Activated naive CD4-positive, alpha-beta T cell treated with anti-CD3 and anti-CD28 coated beads, Interleukin-2, amount 10 ng/mL, durations not matched to agents 7 days and 5 days (primary cell): ENCODE data around the gene SPEF2.

ENCODE experiments used
- CTCF ChIA-PET: fragments of 350-600 bp; sonication (Branson Sonifier 250); formaldehyde crosslinking; loops from one replicate; lab custom pipeline; 2021; ENCODE audit warnings: antibody characterized with exemption; lab: Charles Lee
- DNase-seq: peaks from one replicate; pipeline ENCODE4 v3.0.0-alpha.2; 2020
- H3K27ac Mint-ChIP-seq: one replicate; pipeline ENCODE4 v1.8.0; 2021; ENCODE audit warnings: mild to moderate bottlenecking, moderate library complexity, mixed read lengths
- H3K27me3 Mint-ChIP-seq: one replicate; pipeline ENCODE4 v1.8.0; 2021; ENCODE audit warnings: mild to moderate bottlenecking, mixed read lengths
- H3K36me3 Mint-ChIP-seq: one replicate; pipeline ENCODE4 v1.8.0; 2021; ENCODE audit warnings: mixed read lengths
- H3K4me1 Mint-ChIP-seq: one replicate; pipeline ENCODE4 v1.8.0; 2021; ENCODE audit warnings: mixed read lengths
- H3K4me3 Mint-ChIP-seq: one replicate; pipeline ENCODE4 v1.8.0; 2021; ENCODE audit warnings: mild to moderate bottlenecking, moderate library complexity, mixed read lengths
- H3K9me3 Mint-ChIP-seq: one replicate; pipeline ENCODE4 v1.8.0; 2021; ENCODE audit warnings: mixed read lengths

Gene SPEF2

DNA sequence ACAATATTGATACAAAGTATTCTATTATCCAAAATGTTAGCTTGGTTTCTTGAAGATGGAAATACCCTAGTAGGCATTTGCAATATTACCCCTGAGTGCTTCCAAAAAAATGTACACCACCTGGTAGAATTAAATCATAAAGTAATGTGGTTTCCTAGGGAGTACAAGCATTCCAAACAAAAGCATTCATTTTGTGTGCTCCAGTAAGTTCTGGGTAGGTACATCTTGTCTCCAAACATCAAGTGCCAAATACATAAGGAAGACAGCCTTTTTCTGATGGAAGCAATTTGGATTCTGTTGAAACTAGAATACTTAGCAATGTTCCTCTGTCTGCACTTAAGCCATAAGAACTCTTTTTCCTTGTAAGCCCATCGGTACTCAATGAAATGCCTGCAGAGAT, 165.9 kb downstream of the SPEF2 start:
- Mint-ChIP-seq H3K36me3 (peaks cover 4% of the 10 kb centered on the region), H3K4me3 (no peak overlapping the region), H3K9me3 (peaks cover 4% of the 10 kb centered on the region), H3K4me1 (peaks cover 86% of the 10 kb centered on the region), H3K27ac (peak overlapping the region; percentile 84), H3K27me3 (no peaks in the 10 kb centered on the region)
- CTCF ChIA-PET = interaction anchor here (0.7 to 1.5 kb wide), 5 partner anchors 8 to 141 kb away, joined by 3 to 7 read pairs (median 3); no protein-coding TSS in a partner anchor
- no peak for DNase-seq

DNA sequence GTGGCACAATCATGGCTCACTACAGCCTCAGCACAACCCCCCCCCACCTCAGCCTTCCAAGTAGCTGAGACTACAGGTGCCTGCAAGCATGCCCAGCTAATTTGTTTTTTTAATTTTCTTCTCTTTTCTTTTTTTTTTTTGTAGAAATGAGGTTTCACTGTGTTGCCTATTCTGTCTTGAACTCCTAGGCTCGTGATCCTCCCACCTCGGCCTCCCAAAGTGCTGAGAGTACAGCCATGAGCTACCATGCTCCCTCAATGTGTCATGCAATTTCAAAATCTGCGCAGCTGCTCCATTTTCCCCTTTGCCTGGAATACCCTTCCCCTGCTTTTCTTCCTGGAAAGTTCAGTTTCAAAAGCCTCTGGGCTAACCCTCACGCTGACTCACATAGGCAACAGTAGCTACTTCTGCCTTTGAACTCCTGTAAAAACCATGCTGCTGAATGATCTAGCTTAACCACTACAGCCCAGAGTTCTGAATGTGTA, 168.0 kb downstream of the SPEF2 start:
- H3K9me3 Mint-ChIP-seq = peaks cover 4% of the 10 kb centered on the region

DNA sequence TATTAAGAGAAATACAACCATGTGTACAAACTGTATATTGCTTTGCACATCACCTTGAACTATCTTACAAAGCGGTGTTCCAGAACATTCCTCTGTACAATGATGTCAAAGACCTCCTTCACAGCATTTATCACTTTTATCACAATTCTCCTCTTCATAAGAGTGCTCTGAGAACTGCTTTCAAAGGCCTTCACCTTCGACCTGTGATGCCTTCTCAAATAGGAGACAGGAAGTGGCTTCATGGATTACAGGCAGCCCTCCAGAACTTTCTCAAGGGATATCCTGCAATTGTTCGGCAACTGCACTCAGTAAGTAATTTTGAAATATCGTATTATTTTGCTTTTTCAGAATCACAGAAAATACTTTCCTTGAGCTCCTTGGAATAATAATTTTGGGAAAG, 171.1 kb downstream of the SPEF2 start:
- Mint-ChIP-seq H3K36me3 (peaks cover 4% of the 10 kb centered on the region), H3K27ac (no peak overlapping the region), H3K9me3 (peaks cover 4% of the 10 kb centered on the region), H3K27me3 (no peaks in the 10 kb centered on the region), H3K4me1 (peaks cover 92% of the 10 kb centered on the region), H3K4me3 (no peak overlapping the region)
- no peak for DNase-seq
- CTCF ChIA-PET = interaction anchor here (0.5 kb wide), 1 partner anchor 115 kb away, joined by 3 read pairs; no protein-coding TSS in a partner anchor

More for the DNA sequence above, 168.0 kb downstream of the SPEF2 start:
- peaks cover 89% of the 10 kb centered on the region for H3K4me1 Mint-ChIP-seq
- H3K4me3 Mint-ChIP-seq = peak overlapping the region; percentile 14
- no peaks in the 10 kb centered on the region for H3K27me3 Mint-ChIP-seq
- DNase-seq = peak; percentile 50
- CTCF ChIA-PET = interaction anchor here (1.1 to 1.3 kb wide), 2 partner anchors 38 to 139 kb away, joined by 3 to 6 read pairs; no protein-coding TSS in a partner anchor
- peaks cover 4% of the 10 kb centered on the region for H3K36me3 Mint-ChIP-seq
- H3K27ac Mint-ChIP-seq = peak overlapping the region; percentile 87

DNA sequence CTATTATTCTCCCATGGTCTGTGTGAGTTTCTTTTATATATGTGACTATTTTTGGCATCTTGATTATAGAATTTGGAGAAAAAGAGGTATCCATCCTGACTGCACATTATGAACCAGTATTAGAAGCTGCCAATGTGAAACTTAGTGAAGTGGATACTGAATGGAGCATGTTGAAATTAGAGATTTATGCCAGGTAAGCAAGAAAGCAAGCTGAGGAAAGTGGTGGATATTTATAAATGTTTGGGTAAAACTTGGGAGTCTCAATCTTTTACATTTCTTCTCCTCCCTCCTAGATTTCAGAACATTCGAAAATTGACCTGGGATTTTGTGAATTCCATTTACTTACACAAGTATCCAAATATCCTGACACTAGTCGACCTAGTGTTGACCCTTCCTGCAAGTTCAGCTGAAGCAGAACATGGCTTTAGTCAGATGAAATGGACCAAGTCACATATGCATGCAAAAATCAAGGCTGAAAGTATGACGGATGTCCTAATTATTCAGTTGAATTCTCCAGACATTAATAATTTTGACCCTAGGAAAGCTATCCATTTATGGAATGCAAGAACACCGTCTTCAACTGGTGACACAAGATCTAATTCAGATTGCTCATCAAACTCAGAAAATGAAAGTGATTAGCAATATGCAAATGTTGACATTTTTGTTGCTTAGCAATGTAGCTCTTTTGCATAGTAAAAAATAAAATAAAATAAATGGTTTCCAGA, 172.2 kb downstream of the SPEF2 start:
- H3K4me1 Mint-ChIP-seq = peaks cover 92% of the 10 kb centered on the region
- H3K36me3 Mint-ChIP-seq = no peaks in the 10 kb centered on the region
- no peak for DNase-seq
- H3K4me3 Mint-ChIP-seq = no peak overlapping the region
- no peaks in the 10 kb centered on the region for H3K27me3 Mint-ChIP-seq
- H3K27ac Mint-ChIP-seq = no peak overlapping the region
- CTCF ChIA-PET = interaction anchor here (0.9 to 1.7 kb wide), 7 partner anchors 9 to 69 kb away, joined by 3 to 5 read pairs (median 4); no protein-coding TSS in a partner anchor
- no peaks in the 10 kb centered on the region for H3K9me3 Mint-ChIP-seq

DNA sequence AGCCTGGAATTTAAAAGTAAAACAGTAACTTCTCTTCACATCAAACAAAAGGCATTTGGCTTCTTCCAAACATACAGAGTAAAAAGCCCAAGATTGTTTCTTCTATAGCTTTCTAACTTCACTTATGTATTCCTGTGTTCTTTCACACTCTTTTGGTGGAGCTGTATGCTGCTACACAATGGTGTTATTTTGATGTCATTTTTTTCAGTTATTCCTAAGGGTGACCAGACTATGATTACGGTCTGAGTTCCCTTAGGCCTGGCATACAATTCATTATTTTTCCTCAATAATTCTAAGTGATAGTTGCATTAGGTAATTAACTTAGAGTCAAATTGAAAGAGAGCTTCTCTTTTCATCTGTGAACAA, 172.8 kb downstream of the SPEF2 start:
- CTCF ChIA-PET = interaction anchor here (0.6 to 1.7 kb wide), 10 partner anchors 10 to 135 kb away, joined by 3 to 5 read pairs (median 3); no protein-coding TSS in a partner anchor
- DNase-seq = no peak
- Mint-ChIP-seq H3K4me1 (peaks cover 94% of the 10 kb centered on the region), H3K4me3 (no peak overlapping the region), H3K36me3 (no peaks in the 10 kb centered on the region), H3K27me3 (no peaks in the 10 kb centered on the region), H3K9me3 (no peaks in the 10 kb centered on the region), H3K27ac (peak overlapping the region; percentile 25)

DNA sequence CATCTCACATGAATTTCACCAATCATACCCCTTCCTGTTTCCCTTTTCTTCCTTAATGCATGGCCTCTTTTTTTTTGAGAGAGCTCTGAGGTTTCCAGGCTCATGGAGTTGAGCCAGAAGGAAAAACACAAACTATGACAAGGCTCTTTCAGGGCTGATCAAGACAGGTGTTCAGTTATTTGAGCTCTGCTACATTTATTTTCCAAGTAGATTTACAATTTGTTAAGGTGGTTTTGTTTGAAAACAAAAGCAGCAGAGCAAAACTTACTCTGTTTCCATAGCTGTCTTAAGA, 176.6 kb downstream of the SPEF2 start:
- Mint-ChIP-seq H3K4me3 (no peak overlapping the region), H3K36me3 (peaks cover 6% of the 10 kb centered on the region), H3K9me3 (no peaks in the 10 kb centered on the region), H3K27me3 (no peaks in the 10 kb centered on the region), H3K4me1 (peaks cover 91% of the 10 kb centered on the region), H3K27ac (peak overlapping the region; percentile 81)
- DNase-seq = no peak
- CTCF ChIA-PET = interaction anchor here (0.6 to 2.6 kb wide), 9 partner anchors 9 to 64 kb away, joined by 3 to 15 read pairs (median 4); no protein-coding TSS in a partner anchor

DNA sequence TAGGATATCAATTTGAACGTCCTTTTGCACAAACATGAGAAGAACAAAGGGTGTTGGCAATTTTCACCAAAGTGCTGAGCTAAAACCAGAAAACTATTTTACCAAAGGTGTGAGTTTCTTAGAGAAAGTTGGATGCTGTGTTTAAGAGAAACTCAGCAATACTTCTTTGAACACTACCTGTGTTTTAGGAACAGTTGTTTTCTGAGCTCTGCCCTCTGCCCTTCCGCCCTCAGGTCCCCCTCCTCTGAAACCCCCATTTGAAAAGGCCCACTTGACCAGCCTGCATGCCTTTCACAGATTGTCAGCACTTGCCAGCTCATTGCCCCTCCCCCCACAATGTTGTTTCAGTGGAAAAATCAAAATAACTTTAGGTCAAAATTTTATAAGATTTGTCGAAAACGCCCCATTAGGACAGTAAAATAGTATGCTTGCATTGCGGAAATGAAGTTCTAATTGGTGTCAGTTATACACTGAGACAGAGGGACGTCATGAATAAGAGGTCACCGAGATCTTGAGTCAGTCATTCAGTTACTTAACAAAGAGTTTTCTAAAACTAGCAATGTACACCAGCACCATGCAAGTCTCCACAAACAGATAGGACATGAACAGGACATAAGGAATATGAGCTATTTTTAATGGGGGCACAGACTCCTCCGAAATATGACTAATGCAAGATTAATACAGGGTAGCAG, 177.2 kb downstream of the SPEF2 start:
- peaks cover 6% of the 10 kb centered on the region for H3K36me3 Mint-ChIP-seq
- H3K9me3 Mint-ChIP-seq = no peaks in the 10 kb centered on the region
- H3K4me1 Mint-ChIP-seq = peaks cover 88% of the 10 kb centered on the region
- no peak overlapping the region for H3K4me3 Mint-ChIP-seq
- no peaks in the 10 kb centered on the region for H3K27me3 Mint-ChIP-seq
- DNase-seq = no peak
- CTCF ChIA-PET = interaction anchor here (0.6 to 2.6 kb wide), 9 partner anchors 9 to 64 kb away, joined by 3 to 15 read pairs (median 4); no protein-coding TSS in a partner anchor
- H3K27ac Mint-ChIP-seq = peak overlapping the region; percentile 81

DNA sequence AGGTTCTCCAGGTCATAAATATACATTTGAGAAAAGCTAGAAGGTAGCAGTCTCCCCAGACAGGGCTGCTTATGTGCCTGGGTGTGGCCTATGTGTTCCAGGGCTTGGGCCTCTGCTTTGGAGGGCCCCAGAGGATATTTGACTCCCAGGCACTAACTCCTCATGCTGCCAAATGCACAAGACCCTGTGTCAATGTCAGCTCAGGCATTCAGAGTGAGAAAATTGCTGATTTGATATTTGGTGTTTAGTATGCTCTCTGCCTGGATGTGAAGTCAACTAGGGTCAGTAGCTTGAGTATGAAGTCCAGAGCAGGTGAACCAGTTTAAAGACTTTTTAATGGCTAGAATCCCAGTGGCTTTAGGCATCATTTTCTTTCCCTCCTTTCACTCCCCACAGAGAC, 181.5 kb downstream of the SPEF2 start:
- Mint-ChIP-seq H3K4me3 (no peak overlapping the region), H3K27me3 (no peaks in the 10 kb centered on the region), H3K27ac (no peak overlapping the region), H3K4me1 (peaks cover 78% of the 10 kb centered on the region), H3K36me3 (peaks cover 6% of the 10 kb centered on the region), H3K9me3 (no peaks in the 10 kb centered on the region)
- CTCF ChIA-PET = interaction anchor here (1.0 to 1.4 kb wide), 2 partner anchors 21 to 124 kb away, joined by 3 to 4 read pairs; no protein-coding TSS in a partner anchor
- no peak for DNase-seq

DNA sequence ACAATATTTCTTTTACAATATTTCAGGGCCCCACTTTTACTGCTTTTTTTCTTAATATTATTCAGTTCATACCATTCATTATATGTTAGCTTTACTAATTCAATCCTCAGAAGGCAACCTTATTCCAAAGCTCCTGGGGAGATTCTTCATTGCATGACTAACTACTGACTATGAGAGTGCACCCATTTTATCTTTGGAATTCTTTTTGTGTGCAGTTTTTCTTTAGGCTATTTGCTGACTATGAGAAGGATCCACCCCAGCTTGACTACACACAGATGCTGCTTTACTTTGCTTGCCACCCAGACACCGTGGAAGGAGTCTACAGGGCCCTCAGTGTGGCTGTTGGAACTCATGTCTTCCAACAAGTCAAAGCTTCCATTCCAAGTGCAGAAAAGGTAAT, 182.1 kb downstream of the SPEF2 start:
- no peak overlapping the region for H3K4me3 Mint-ChIP-seq
- CTCF ChIA-PET = interaction anchor here (1.4 kb wide), 1 partner anchor 22 kb away, joined by 3 read pairs; no protein-coding TSS in a partner anchor
- H3K27ac Mint-ChIP-seq = no peak overlapping the region
- H3K27me3 Mint-ChIP-seq = no peaks in the 10 kb centered on the region
- no peak for DNase-seq
- H3K36me3 Mint-ChIP-seq = peaks cover 6% of the 10 kb centered on the region
- no peaks in the 10 kb centered on the region for H3K9me3 Mint-ChIP-seq
- peaks cover 78% of the 10 kb centered on the region for H3K4me1 Mint-ChIP-seq

DNA sequence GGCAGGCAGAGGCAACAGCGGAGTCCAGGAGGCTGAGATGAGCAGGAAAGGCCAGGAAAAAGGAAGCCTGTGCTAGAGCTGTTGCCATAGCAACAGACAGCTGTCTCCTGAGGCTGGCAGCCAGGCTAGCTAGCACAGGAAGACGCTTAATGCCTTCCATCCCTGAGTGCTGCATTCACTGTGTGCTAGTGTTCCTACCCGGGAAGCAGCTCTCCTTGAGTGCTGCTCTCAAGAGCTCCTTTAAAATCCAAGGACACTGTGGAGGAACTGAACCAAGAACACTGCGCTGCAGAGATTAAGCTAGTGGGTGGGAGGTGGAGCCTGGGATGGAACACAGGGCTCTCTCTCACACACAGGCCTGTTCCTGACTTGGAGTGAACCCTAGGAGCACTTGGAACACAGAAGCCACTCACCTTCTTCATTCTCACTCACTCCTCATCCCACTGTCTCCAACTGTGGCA, 185.6 kb downstream of the SPEF2 start:
- peak; percentile 48 for DNase-seq
- no peaks in the 10 kb centered on the region for H3K27me3 Mint-ChIP-seq
- peak overlapping the region; percentile 60 for H3K27ac Mint-ChIP-seq
- H3K4me1 Mint-ChIP-seq = peaks cover 67% of the 10 kb centered on the region
- H3K4me3 Mint-ChIP-seq = no peak overlapping the region
- H3K36me3 Mint-ChIP-seq = peaks cover 3% of the 10 kb centered on the region
- no peaks in the 10 kb centered on the region for H3K9me3 Mint-ChIP-seq
- CTCF ChIA-PET = interaction anchor here (1.5 to 2.1 kb wide), 3 partner anchors 9 to 56 kb away, joined by 4 to 8 read pairs (median 7); no protein-coding TSS in a partner anchor

DNA sequence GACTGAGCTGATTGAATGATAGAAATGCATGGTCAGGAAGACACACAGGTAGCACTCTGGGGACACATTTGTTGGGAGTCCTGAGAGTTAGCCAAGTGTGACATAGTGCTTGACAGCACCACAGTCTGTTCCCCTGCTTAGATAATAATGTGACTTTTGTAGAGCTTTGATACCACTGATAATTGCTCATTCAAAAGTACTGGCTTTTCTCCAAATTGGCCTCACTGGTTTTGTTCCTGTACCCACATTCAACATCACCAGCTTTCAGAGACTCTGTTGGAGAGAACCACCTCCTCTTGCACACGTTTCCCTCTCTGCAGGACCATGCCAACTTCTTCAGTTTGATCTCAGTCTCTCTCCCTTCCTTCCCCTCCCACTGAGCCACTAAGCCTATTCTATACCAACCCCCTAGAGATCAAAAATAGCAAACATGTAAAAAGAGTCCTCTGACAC, 186.6 kb downstream of the SPEF2 start:
- Mint-ChIP-seq H3K9me3 (no peaks in the 10 kb centered on the region), H3K27me3 (no peaks in the 10 kb centered on the region), H3K4me1 (peaks cover 68% of the 10 kb centered on the region), H3K27ac (no peak overlapping the region), H3K4me3 (no peak overlapping the region), H3K36me3 (peaks cover 5% of the 10 kb centered on the region)
- CTCF ChIA-PET = interaction anchor here (1.1 to 2.1 kb wide), 4 partner anchors 10 to 55 kb away, joined by 3 to 8 read pairs (median 6); no protein-coding TSS in a partner anchor
- DNase-seq = no peak

DNA sequence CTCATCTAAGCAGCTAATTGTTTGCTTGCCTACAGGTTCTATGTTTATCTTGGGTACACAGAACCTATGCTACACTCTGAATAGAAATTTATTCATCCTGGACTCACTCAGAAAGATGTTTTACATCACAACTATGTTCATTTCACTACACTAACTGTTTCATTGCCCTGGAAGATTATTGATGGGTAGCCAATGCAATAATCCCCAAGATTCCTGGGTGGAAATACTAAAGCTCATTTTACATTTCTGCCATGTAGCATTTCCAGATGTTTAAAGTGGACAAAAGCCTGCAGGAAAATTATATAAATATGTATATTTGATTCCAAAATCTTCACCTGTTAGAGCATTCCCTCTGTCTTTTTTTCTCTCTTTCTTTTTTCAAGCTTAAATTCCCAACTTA, 187.2 kb downstream of the SPEF2 start:
- Mint-ChIP-seq H3K4me3 (no peak overlapping the region), H3K36me3 (peaks cover 8% of the 10 kb centered on the region), H3K4me1 (peaks cover 70% of the 10 kb centered on the region), H3K27ac (no peak overlapping the region), H3K27me3 (no peaks in the 10 kb centered on the region), H3K9me3 (no peaks in the 10 kb centered on the region)
- DNase-seq = no peak
- CTCF ChIA-PET = interaction anchor here (1.1 to 2.1 kb wide), 3 partner anchors 14 to 54 kb away, joined by 3 to 8 read pairs (median 7); no protein-coding TSS in a partner anchor

DNA sequence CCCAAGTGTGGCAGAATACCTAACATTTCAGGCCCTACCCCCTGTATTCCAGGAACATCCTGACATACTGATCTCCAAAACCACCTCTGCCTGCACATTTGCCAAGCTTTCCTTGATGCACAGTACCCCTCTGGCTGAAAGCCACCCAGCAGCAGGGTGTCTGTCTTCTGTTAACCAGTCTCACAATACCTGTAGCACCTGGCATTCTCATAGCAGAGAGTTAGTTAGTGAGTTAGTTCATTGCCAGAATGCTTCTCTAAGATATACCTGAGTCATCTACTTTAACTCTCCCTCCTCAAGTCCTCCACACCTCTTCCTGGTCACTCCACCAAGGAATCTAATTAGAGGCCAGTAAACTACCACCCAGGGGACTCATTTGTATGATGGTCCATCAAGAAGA, 192.9 kb downstream of the SPEF2 start:
- peak overlapping the region; percentile 92 for H3K27ac Mint-ChIP-seq
- peak overlapping the region; percentile 17 for H3K4me3 Mint-ChIP-seq
- peaks cover 8% of the 10 kb centered on the region for H3K36me3 Mint-ChIP-seq
- H3K9me3 Mint-ChIP-seq = no peaks in the 10 kb centered on the region
- no peaks in the 10 kb centered on the region for H3K27me3 Mint-ChIP-seq
- peak; percentile 40 for DNase-seq
- H3K4me1 Mint-ChIP-seq = peaks cover 66% of the 10 kb centered on the region
- CTCF ChIA-PET = interaction anchor here (0.8 to 3.5 kb wide), 6 partner anchors 10 to 114 kb away, joined by 3 to 28 read pairs (median 4); partner anchors contain the start of gene IL7R
